ENCODE measurements around the gene ESRRB. TPM values are rescaled to one million over a fixed set of nuclear protein-coding genes. Genes with fewer than 3 reads are reported as not detected.

The ESRRB gene
- total and polyA plus RNA-seq, 2 experiments from 2014 or later = 0.13 TPM; not detected in 1

GRCh38 chr14:76381817-76382494 lies 6.0 kb downstream of the ESRRB start:
- Histone ChIP-seq H3K79me2 (no peaks in the 10 kb centered on the region), H4K20me1 (ENCODE audit: insufficient read depth, poor library complexity, severe bottlenecking) (no peaks in the 10 kb centered on the region), H3K4me2 (no peak overlapping the region), H3K9me2 (replicated peaks; ENCODE audit: insufficient read depth) (no peaks in the 10 kb centered on the region), H2AFZ (no peak overlapping the region), H3K27me3 (peaks cover 97% of the 10 kb centered on the region), H3K27ac (no peak overlapping the region), H3K4me1 (ENCODE audit: insufficient read depth) (peaks cover 4% of the 10 kb centered on the region), H3K36me3 (replicated peaks; ENCODE audit: insufficient read depth, low read depth) (no peaks in the 10 kb centered on the region), H3K9me3 (ENCODE audit: low read depth) (no peaks in the 10 kb centered on the region), H3K4me3 (no peak overlapping the region)
- WGBS (ENCODE audit: low lambda C conversion rate, missing lambda C conversion rate) = 83% methylated on average over 7 of the region's 7 CpGs
- no peak for DNase-seq (ENCODE audit: low spot score)
- TF ChIP-seq CTCF (IDR thresholded peaks at IDR 0.05; ENCODE audit: poor library complexity) (no peak), EZH2 (IDR thresholded peaks at IDR 0.05; ENCODE audit: borderline replicate concordance) (no peak), EZH2phosphoT487 (IDR thresholded peaks at IDR 0.05; ENCODE audit: low read depth, severe bottlenecking, unreplicated experiment) (no peak)

GRCh38 chr14:76382495-76382832 lies 6.5 kb downstream of the ESRRB start:
- H3K4me3 ChIP-seq = no peak overlapping the region
- H3K79me2 ChIP-seq = no peaks in the 10 kb centered on the region
- H2AFZ ChIP-seq = no peak overlapping the region
- no peaks in the 10 kb centered on the region for H3K36me3 ChIP-seq (replicated peaks; ENCODE audit: insufficient read depth, low read depth)
- no peaks in the 10 kb centered on the region for H4K20me1 ChIP-seq (ENCODE audit: insufficient read depth, poor library complexity, severe bottlenecking)
- TF ChIP-seq EZH2phosphoT487 (IDR thresholded peaks at IDR 0.05; ENCODE audit: low read depth, severe bottlenecking, unreplicated experiment) = no peak
- TF ChIP-seq CTCF (IDR thresholded peaks at IDR 0.05; ENCODE audit: poor library complexity) = no peak
- TF ChIP-seq EZH2 (IDR thresholded peaks at IDR 0.05; ENCODE audit: borderline replicate concordance) = no peak
- peaks cover 92% of the 10 kb centered on the region for H3K27me3 ChIP-seq
- WGBS (ENCODE audit: low lambda C conversion rate, missing lambda C conversion rate) = 72% methylated on average over 1 of the region's 1 CpG
- H3K9me3 ChIP-seq (ENCODE audit: low read depth) = no peaks in the 10 kb centered on the region
- no peaks in the 10 kb centered on the region for H3K4me1 ChIP-seq (ENCODE audit: insufficient read depth)
- DNase-seq (ENCODE audit: low spot score) = no peak
- H3K4me2 ChIP-seq = no peak overlapping the region
- no peaks in the 10 kb centered on the region for H3K9me2 ChIP-seq (replicated peaks; ENCODE audit: insufficient read depth)
- H3K27ac ChIP-seq = no peak overlapping the region

GRCh38 chr14:76385435-76385834 lies 9.5 kb downstream of the ESRRB start:
- Histone ChIP-seq H3K4me3 (no peak overlapping the region), H3K4me1 (ENCODE audit: insufficient read depth) (no peaks in the 10 kb centered on the region), H3K9me2 (replicated peaks; ENCODE audit: insufficient read depth) (no peaks in the 10 kb centered on the region), H3K79me2 (no peaks in the 10 kb centered on the region), H3K9me3 (ENCODE audit: low read depth) (no peaks in the 10 kb centered on the region), H3K36me3 (replicated peaks; ENCODE audit: insufficient read depth, low read depth) (no peaks in the 10 kb centered on the region), H3K27me3 (peaks cover 63% of the 10 kb centered on the region), H2AFZ (no peak overlapping the region), H3K27ac (no peak overlapping the region), H3K4me2 (no peak overlapping the region), H4K20me1 (ENCODE audit: insufficient read depth, poor library complexity, severe bottlenecking) (no peaks in the 10 kb centered on the region)
- 66% methylated on average over 4 of the region's 4 CpGs for WGBS (ENCODE audit: low lambda C conversion rate, missing lambda C conversion rate)
- no peak for TF ChIP-seq EZH2 (IDR thresholded peaks at IDR 0.05; ENCODE audit: borderline replicate concordance)
- TF ChIP-seq EZH2phosphoT487 (IDR thresholded peaks at IDR 0.05; ENCODE audit: low read depth, severe bottlenecking, unreplicated experiment) = no peak
- DNase-seq (ENCODE audit: low spot score) = no peak

GRCh38 chr14:76386944-76387782 lies 11.2 kb downstream of the ESRRB start:
- peak; percentile 81 for DNase-seq (ENCODE audit: low spot score)
- Histone ChIP-seq H3K79me2 (no peaks in the 10 kb centered on the region), H3K27ac (no peak overlapping the region), H3K4me1 (ENCODE audit: insufficient read depth) (no peaks in the 10 kb centered on the region), H3K9me3 (ENCODE audit: low read depth) (no peaks in the 10 kb centered on the region), H2AFZ (no peak overlapping the region), H3K4me3 (no peak overlapping the region), H3K9me2 (replicated peaks; ENCODE audit: insufficient read depth) (no peaks in the 10 kb centered on the region), H4K20me1 (ENCODE audit: insufficient read depth, poor library complexity, severe bottlenecking) (no peaks in the 10 kb centered on the region), H3K27me3 (peaks cover 46% of the 10 kb centered on the region), H3K4me2 (no peak overlapping the region), H3K36me3 (replicated peaks; ENCODE audit: insufficient read depth, low read depth) (no peaks in the 10 kb centered on the region)
- WGBS (ENCODE audit: low lambda C conversion rate, missing lambda C conversion rate) = 18% methylated on average over 11 of the region's 11 CpGs
- no peak for TF ChIP-seq EZH2 (IDR thresholded peaks at IDR 0.05; ENCODE audit: borderline replicate concordance)
- peak; percentile 90 for TF ChIP-seq CTCF (IDR thresholded peaks at IDR 0.05; ENCODE audit: poor library complexity)
